Vagina (tissue), 2 donors: ENCODE measurements around the gene XAGE1A. TPM values are rescaled to one million over a fixed set of nuclear protein-coding genes. Genes with fewer than 3 reads are reported as not detected.
"Not testable (repeated sequence)": the region's sequence is repeated elsewhere in the genome, so short reads cannot be mapped to it uniquely, and the experiment has no call there.

Experiments
- DNase-seq, 2 donors: peaks; one replicate each; pipeline ENCODE4 v3.0.0-alpha.2; 2017; ENCODE audit errors: extremely low spot score in 2 of 2
- H3K27ac ChIP-seq: fragments of 200-600 bp; sonication (generic); one replicate; pipeline ENCODE4 v1.5.1; 2019
- H3K27me3 ChIP-seq: fragments of 200-600 bp; sonication (generic); one replicate; pipeline ENCODE4 v1.5.1; 2019
- H3K36me3 ChIP-seq, 2 donors: fragments of 200-600 bp; sonication (generic); one replicate each; pipeline ENCODE4 v1.5.1; 2017 to 2019
- H3K4me1 ChIP-seq: fragments of 200-600 bp; sonication (generic); one replicate; pipeline ENCODE4 v1.5.1; 2019
- H3K4me3 ChIP-seq, 2 donors: fragments of 200-600 bp; sonication (generic); 1 replicate in 1 of 2; 2 replicates in 1 of 2; pipeline ENCODE4 v1.5.1; 2016 to 2019
- H3K9me3 ChIP-seq: fragments of 200-600 bp; sonication (generic); one replicate; pipeline ENCODE4 v1.5.1; 2019
- POLR2A ChIP-seq, 2 donors: fragments of 450-650 bp; IDR thresholded peaks; one replicate each; pipeline ENCODE4 v1.6.1; 2017; ENCODE audit warnings: antibody characterized with exemption in 2 of 2, mild to moderate bottlenecking in 2 of 2, moderate library complexity in 2 of 2
- POLR2AphosphoS5 ChIP-seq, 2 donors: sonication (generic); formaldehyde crosslinking; IDR thresholded peaks; one replicate each; pipeline ENCODE4 v1.9.0; 2017; ENCODE audit warnings: antibody characterized with exemption in 2 of 2, mild to moderate bottlenecking in 2 of 2, low read depth in 1 of 2; ENCODE audit not compliant: insufficient read depth in 1 of 2
- intact Hi-C: fragments of 100-400 bp; cut with DNase I; formaldehyde crosslinking; loops from one replicate; pipeline ENCODE4 v1.15.1; 2023
- total RNA-seq: library from RNA; depleted of rRNA; stranded (reverse); fragments of >200 nt; gene quantifications from one replicate; pipeline ENCODE4 v1.2.3, GENCODE V29; 2016
- TF ChIP-seq, protein P1 (sequence below), 3 experiments: fragments of 450-650 bp in 2 of 3; fragments of 200-600 bp in 1 of 3; sonication (generic) in 1 of 3; IDR thresholded peaks; one replicate each; pipeline ENCODE4 v1.5.1; 2017 to 2019; ENCODE audit warnings: antibody characterized with exemption in 3 of 3, mild to moderate bottlenecking in 2 of 3, moderate library complexity in 2 of 3

XAGE1A gene, protein sequence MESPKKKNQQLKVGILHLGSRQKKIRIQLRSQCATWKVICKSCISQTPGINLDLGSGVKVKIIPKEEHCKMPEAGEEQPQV
- total RNA-seq = not detected

DNA sequence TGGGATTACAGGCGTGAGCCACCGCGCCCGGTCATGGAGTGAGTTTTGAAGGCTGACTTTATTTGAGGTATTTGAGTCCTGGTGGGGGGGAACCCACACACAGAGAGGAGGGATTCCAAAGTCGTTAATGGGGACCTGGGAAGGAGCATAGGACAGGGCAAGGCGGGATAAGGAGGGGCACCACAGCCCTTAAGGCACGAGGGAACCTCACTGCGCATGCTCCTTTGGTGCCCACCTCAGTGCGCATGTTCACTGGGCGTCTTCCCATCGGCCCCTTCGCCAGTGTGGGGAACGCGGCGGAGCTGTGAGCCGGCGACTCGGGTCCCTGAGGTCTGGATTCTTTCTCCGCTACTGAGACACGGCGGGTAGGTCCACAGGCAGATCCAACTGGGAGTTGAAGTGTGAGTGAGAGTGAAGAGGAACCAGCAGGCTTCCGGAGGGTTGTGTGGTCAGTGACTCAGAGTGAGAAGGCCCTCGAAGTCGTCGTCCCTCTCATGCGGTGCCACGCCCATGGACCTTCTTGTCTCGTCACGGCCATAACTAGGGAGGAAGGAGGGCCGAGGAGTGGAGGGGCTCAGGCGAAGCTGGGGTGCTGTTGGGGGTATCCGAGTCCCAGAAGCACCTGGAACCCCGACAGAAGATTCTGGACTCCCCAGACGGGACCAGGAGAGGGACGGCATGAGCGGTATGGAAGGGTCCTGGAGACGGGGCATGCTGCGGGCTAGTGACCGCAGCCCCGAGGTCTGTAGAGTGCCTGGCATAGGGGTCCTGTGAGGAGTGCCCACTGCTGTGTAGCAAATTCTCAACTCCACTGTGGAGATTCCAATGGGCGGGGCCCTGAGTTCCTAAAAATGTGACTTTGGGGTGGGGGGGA, at the start of gene XAGE1A:
Gene XAGE1A (plus strand): TSS at position 264 of the 874 bp plus-strand sequence. CDS start 1,554 bp downstream, outside the sequence.
- H3K36me3 ChIP-seq, H3K27me3 ChIP-seq, H3K4me3 ChIP-seq, intact Hi-C loops, H3K4me1 ChIP-seq, H3K9me3 ChIP-seq, H3K27ac ChIP-seq, DNase-seq: not testable (repeated sequence)

DNA sequence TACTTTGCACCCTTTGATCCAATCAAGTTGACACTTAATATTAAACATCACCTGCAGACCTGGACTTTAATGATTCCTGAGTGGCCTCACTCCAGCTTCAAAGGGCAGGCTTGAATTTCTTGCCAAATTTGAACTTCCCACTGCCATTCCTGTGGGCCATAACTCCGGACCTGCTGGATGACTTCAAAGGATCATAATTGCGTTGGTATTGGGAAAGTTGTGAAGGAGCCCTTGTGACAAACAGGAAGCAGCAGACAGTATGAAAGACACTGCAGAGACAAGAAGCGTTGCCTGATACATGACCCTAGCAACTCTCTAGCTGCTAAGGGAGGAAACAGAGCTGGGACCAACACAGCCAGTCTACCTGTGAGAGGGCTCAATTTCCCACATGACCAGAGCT, 43.6 kb upstream of the XAGE1A start:
- H3K4me1 ChIP-seq, DNase-seq, intact Hi-C loops, H3K36me3 ChIP-seq, H3K9me3 ChIP-seq, H3K27ac ChIP-seq, H3K4me3 ChIP-seq, H3K27me3 ChIP-seq: not testable (repeated sequence)

DNA sequence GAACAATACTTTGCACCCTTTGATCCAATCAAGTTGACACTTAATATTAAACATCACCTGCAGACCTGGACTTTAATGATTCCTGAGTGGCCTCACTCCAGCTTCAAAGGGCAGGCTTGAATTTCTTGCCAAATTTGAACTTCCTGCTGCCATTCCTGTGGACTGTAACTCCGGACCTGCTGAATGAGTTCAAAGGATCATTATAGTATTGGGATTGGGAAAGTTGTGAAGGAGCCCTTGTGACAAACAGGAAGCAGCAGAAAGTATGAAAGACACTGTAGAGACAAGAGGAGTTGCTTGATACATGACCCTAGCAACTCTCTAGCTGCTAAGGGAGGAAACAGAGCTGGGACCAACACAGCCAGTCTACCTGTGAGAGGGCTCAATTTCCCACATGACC, 24.3 kb upstream of the XAGE1A start:
- H3K4me1 ChIP-seq, H3K9me3 ChIP-seq, H3K27ac ChIP-seq, intact Hi-C loops, H3K4me3 ChIP-seq, H3K27me3 ChIP-seq, H3K36me3 ChIP-seq, DNase-seq: not testable (repeated sequence)

DNA sequence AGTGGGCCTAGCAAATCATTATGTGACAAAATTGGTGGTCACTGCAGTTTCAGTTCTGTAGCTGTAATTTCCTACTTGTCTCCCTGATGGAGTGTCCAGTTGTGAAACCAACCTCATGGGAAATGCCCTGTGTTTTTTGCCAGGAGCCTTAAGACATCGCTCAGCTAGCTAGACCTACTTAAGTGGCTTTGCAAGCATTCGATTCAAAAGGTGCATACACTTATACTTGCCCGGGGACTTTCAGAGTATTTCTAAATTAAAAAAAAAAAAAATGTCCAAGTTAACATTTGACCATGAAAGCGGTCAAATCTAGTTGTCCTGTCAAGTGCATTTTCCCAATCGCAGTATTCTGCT, 788 bp downstream of the XAGE1A start:
- H3K4me1 ChIP-seq, H3K27ac ChIP-seq, DNase-seq, intact Hi-C loops, H3K9me3 ChIP-seq, H3K4me3 ChIP-seq, H3K36me3 ChIP-seq, H3K27me3 ChIP-seq: not testable (repeated sequence)

DNA sequence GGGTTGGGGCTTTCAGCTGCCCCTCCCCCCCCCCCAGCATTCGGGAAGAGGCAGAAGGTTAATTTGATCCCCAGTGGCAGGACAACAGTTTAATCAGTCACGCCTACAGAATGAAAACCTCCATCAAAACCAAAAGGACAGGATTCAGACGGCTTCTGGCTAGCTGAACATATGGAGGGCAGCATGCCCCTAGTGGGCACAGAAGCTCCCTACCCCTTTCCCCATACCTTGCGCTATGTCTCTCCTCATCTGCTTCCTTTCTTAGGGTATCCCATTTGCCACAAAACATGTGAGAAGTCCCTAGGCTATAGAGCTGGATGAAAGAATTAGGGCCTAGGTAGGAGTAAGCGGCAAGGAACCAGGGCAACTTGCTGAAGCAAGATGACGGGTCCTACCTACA, 5.8 kb downstream of the XAGE1A start:
- H3K27me3 ChIP-seq, DNase-seq, H3K9me3 ChIP-seq, H3K4me3 ChIP-seq, H3K4me1 ChIP-seq, intact Hi-C loops, H3K27ac ChIP-seq, H3K36me3 ChIP-seq: not testable (repeated sequence)

DNA sequence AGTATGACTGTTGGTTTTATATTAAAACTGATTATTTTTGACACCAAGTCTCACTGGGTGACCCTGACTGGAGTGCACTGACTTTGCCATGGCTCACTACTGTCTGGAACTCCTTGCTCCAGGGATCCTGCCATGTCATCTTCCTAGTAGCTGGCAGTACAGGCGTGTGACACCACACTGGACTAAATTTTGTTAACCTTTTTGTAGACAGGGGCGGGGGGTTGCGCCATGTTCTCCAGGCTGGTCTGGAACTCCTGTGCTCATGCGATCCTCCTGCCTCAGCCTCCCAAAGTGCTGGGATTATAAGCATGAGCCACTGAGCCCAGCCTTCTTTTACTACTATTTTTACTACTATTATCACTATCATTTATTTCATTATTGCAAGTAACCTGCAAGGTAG, 8.9 kb downstream of the XAGE1A start:
- H3K4me3 ChIP-seq = no peak overlapping the region
- TF ChIP-seq POLR2A (IDR thresholded peaks at IDR 0.05) (no peak), POLR2AphosphoS5 (IDR thresholded peaks at IDR 0.05; ENCODE audit: insufficient read depth in 1 of 2, low read depth in 1 of 2) (no peak)
- TF ChIP-seq, protein P1, sequence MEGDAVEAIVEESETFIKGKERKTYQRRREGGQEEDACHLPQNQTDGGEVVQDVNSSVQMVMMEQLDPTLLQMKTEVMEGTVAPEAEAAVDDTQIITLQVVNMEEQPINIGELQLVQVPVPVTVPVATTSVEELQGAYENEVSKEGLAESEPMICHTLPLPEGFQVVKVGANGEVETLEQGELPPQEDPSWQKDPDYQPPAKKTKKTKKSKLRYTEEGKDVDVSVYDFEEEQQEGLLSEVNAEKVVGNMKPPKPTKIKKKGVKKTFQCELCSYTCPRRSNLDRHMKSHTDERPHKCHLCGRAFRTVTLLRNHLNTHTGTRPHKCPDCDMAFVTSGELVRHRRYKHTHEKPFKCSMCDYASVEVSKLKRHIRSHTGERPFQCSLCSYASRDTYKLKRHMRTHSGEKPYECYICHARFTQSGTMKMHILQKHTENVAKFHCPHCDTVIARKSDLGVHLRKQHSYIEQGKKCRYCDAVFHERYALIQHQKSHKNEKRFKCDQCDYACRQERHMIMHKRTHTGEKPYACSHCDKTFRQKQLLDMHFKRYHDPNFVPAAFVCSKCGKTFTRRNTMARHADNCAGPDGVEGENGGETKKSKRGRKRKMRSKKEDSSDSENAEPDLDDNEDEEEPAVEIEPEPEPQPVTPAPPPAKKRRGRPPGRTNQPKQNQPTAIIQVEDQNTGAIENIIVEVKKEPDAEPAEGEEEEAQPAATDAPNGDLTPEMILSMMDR (IDR thresholded peaks at IDR 0.05) = no peak
- H3K27me3 ChIP-seq = no peaks in the 10 kb centered on the region
- H3K4me1 ChIP-seq = no peaks in the 10 kb centered on the region
- intact Hi-C loops = no loop called here
- no peak overlapping the region for H3K27ac ChIP-seq
- no peaks in the 10 kb centered on the region for H3K36me3 ChIP-seq
- no peak for DNase-seq
- H3K9me3 ChIP-seq = no peaks in the 10 kb centered on the region

DNA sequence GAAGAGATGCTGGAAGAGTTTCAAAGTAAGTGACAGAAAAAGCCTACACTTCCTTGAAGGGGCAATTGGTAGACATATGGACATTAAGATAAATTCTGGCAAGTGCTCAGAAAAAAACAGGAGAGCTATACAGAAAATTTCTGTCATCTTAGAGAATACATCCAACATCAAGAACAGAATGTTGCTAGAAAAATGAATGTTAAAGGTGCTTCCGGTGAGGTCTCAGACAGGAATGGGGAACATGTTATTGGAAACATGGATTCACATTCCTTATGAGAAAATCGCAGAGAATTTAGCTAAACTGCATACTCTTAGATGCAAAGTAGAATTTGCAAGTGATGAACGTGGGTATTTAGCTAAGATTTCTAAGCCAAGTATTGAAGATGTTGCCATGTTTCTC, 11.7 kb downstream of the XAGE1A start:
- Histone ChIP-seq H3K27me3 (no peaks in the 10 kb centered on the region), H3K4me3 (no peak overlapping the region), H3K9me3 (no peaks in the 10 kb centered on the region), H3K4me1 (no peaks in the 10 kb centered on the region), H3K36me3 (no peaks in the 10 kb centered on the region), H3K27ac (no peak overlapping the region)
- no peak for DNase-seq
- intact Hi-C loops = no loop called here
- TF ChIP-seq POLR2AphosphoS5 (IDR thresholded peaks at IDR 0.05; ENCODE audit: insufficient read depth in 1 of 2, low read depth in 1 of 2) (no peak), POLR2A (IDR thresholded peaks at IDR 0.05) (no peak)
- TF ChIP-seq, protein P1 (IDR thresholded peaks at IDR 0.05) = no peak
